GM12878 (cell line): Measurements from ENCODE around the gene FN3K.

Experiments
- CREM ChIP-seq: IDR thresholded peaks from 2 replicates; pipeline ENCODE4 v1.6.1; 2014; ENCODE audit warnings: antibody characterized with exemption, low read depth
- CTCF ChIP-seq, 3 experiments: IDR thresholded peaks in 2 of 3; conservative IDR thresholded peaks in 1 of 3; 2 replicates each; pipeline ENCODE4 v1.5.1; 2011; ENCODE audit warnings: low read depth in 3 of 3, low read length in 3 of 3, mild to moderate bottlenecking in 3 of 3, control low read depth in 2 of 3, moderate library complexity in 2 of 3, inconsistent platforms in 1 of 3, mixed read lengths in 1 of 3; ENCODE audit not compliant: control insufficient read depth in 2 of 3, insufficient read depth in 1 of 3; ENCODE audit errors: extremely low read depth in 1 of 3
- EP300 ChIP-seq, 2 experiments: fragments of 150-350 bp in 1 of 2; IDR thresholded peaks; 2 replicates each; pipeline ENCODE4 v1.6.1; 2011 to 2012; ENCODE audit warnings: low read depth in 2 of 2, low read length in 2 of 2, borderline replicate concordance in 1 of 2, improper control_type of control experiment in 1 of 2, inconsistent platforms in 1 of 2; ENCODE audit not compliant: control insufficient read depth in 1 of 2
- FOXK2 ChIP-seq: fragments of 450-650 bp; IDR thresholded peaks from 2 replicates; pipeline ENCODE4 v1.6.1; 2017; ENCODE audit warnings: mild to moderate bottlenecking, moderate library complexity
- JUNB ChIP-seq: IDR thresholded peaks from 2 replicates; pipeline ENCODE4 v1.6.1; 2016; ENCODE audit warnings: antibody characterized with exemption, mild to moderate bottlenecking
- REST ChIP-seq: IDR thresholded peaks from 2 replicates; pipeline ENCODE4 v1.6.1; 2012; ENCODE audit warnings: mild to moderate bottlenecking, low read depth, low read length
- TBL1XR1 ChIP-seq: IDR thresholded peaks from 2 replicates; pipeline ENCODE4 v1.6.1; 2012; ENCODE audit warnings: low read depth, low read length, improper control_type of control experiment

GRCh38 chr17:82709024-82709675 lies 26.3 kb upstream of the FN3K start:
- TF ChIP-seq FOXK2 (no peak), REST (no peak), TBL1XR1 (no peak), CTCF (IDR thresholded peaks at IDR 0.05 in 2 of 3, conservative IDR thresholded peaks at IDR 0.05 in 1 of 3; ENCODE audit: control insufficient read depth in 2 of 3, extremely low read depth in 1 of 3, insufficient read depth in 1 of 3, low read depth in 3 of 3, low read length in 3 of 3) (no peak), CREM (no peak), EP300 (IDR thresholded peaks at IDR 0.05; ENCODE audit: borderline replicate concordance in 1 of 2, control insufficient read depth in 1 of 2, low read depth in 2 of 2, low read length in 2 of 2) (no peak), JUNB (no peak)
